GM12878 (cell line): Measurements from ENCODE around the gene NSUN2. TPM values are rescaled to one million over a fixed set of nuclear protein-coding genes. Genes with fewer than 3 reads are reported as not detected.

ENCODE experiments used
- ATAC-seq: fragments of 200-7000 bp; cut with Tn5 transposase; 3 replicates; pipeline ENCODE4 v1.9.1; 2020; ENCODE audit warnings: mild to moderate bottlenecking, moderate library complexity
- BruUV-seq: library from RNA; stranded (reverse); fragments of 400-500 nt; replicated peaks from 2 replicates; lab custom pipeline; 2021; lab: Mats Ljungman, UMichigan
- CTCF ChIA-PET: fragments of 300-600 bp; sonication (Branson Sonifier 250); formaldehyde crosslinking; extraction: SDS; loops from one replicate; lab custom pipeline; 2021; ENCODE audit warnings: inconsistent platforms; lab: Yijun Ruan, JAX
- POLR2A ChIA-PET: fragments of 350-600 bp; formaldehyde crosslinking; extraction: SDS; loops from one replicate; lab custom pipeline; 2021; ENCODE audit warnings: inconsistent platforms; lab: Charles Lee
- RAD21 ChIA-PET: fragments of 300-600 bp; sonication (Branson Sonifier 250); formaldehyde crosslinking; loops from one replicate; lab custom pipeline; 2023; ENCODE audit warnings: antibody characterized with exemption; ENCODE audit not compliant: unreplicated experiment; lab: Charles Lee
- SMC1A ChIA-PET: fragments of 300-600 bp; sonication (Branson Sonifier 250); formaldehyde crosslinking; loops from one replicate; lab custom pipeline; 2023; ENCODE audit not compliant: unreplicated experiment, uncharacterized antibody; lab: Charles Lee
- DNase-seq: peaks from one replicate; pipeline ENCODE4 v3.0.0-alpha.2; 2011; ENCODE audit warnings: low read depth, low spot score
- FAIRE-seq: peaks from 3 replicates; lab custom pipeline; 2011; peaks lifted over from hg19 to GRCh38; lab: Jason Lieb, UNC
- H2AFZ ChIP-seq: 2 replicates; pipeline ENCODE4 v1.6.0; 2011; ENCODE audit warnings: low read depth, low read length, control low read depth; ENCODE audit not compliant: control insufficient read depth
- H3K27ac ChIP-seq: 2 replicates; pipeline ENCODE4 v1.5.1; 2011; ENCODE audit warnings: control low read depth; ENCODE audit not compliant: control insufficient read depth, insufficient read depth
- H3K27me3 ChIP-seq, 2 experiments: replicated peaks in 1 of 2; 2 replicates each; pipeline versions ENCODE4 v1.6.0 to v1.6.1; 2011; ENCODE audit warnings: low read length in 1 of 2; ENCODE audit not compliant: control insufficient read depth in 2 of 2, insufficient read depth in 2 of 2
- H3K36me3 ChIP-seq, 2 experiments: 2 replicates each; pipeline ENCODE4 v1.5.1; 2011; ENCODE audit warnings: low read length in 1 of 2; ENCODE audit not compliant: control insufficient read depth in 2 of 2, insufficient read depth in 2 of 2
- H3K4me1 ChIP-seq: 2 replicates; pipeline ENCODE4 v1.6.1; 2011; ENCODE audit warnings: mild to moderate bottlenecking, low read length, moderate library complexity, mixed read lengths; ENCODE audit not compliant: control insufficient read depth, insufficient read depth
- H3K4me2 ChIP-seq: 2 replicates; pipeline ENCODE4 v1.6.0; 2011; ENCODE audit warnings: control low read depth; ENCODE audit not compliant: control insufficient read depth, insufficient read depth
- H3K4me3 ChIP-seq: fragments of 200-600 bp; sonication (generic); 2 replicates; pipeline ENCODE4 v1.5.1; 2016
- H3K79me2 ChIP-seq: 2 replicates; pipeline ENCODE4 v1.6.0; 2011; ENCODE audit warnings: low read length; ENCODE audit not compliant: control insufficient read depth, insufficient read depth
- H3K9ac ChIP-seq: 2 replicates; pipeline ENCODE4 v1.8.0; 2011; ENCODE audit warnings: low read length, control low read depth, mixed read lengths; ENCODE audit not compliant: control insufficient read depth, insufficient read depth
- H3K9me3 ChIP-seq: replicated peaks from 3 replicates; pipeline ENCODE4 v1.5.1; 2011; ENCODE audit warnings: mild to moderate bottlenecking, low read length; ENCODE audit not compliant: control insufficient read depth, insufficient read depth
- H4K20me1 ChIP-seq: 2 replicates; pipeline ENCODE4 v1.6.0; 2011; ENCODE audit not compliant: control insufficient read depth, insufficient read depth
- ASH2L ChIP-seq: fragments of 300-600, 200-600 bp; sonication (generic); IDR thresholded peaks from 2 replicates; pipeline ENCODE4 v1.6.1; 2017; ENCODE audit warnings: low read depth, mild to moderate bottlenecking, borderline replicate concordance
- BRCA1 ChIP-seq: IDR thresholded peaks from 2 replicates; pipeline ENCODE4 v1.6.1; 2011; ENCODE audit warnings: low read depth, low read length, improper control_type of control experiment
- CHD2 ChIP-seq: IDR thresholded peaks from 2 replicates; pipeline ENCODE4 v1.6.1; 2011; ENCODE audit warnings: low read depth, low read length, improper control_type of control experiment, borderline replicate concordance
- E2F4 ChIP-seq: IDR thresholded peaks from 2 replicates; pipeline ENCODE4 v1.6.1; 2012; ENCODE audit warnings: low read depth, low read length, improper control_type of control experiment
- JUNB ChIP-seq: IDR thresholded peaks from 2 replicates; pipeline ENCODE4 v1.6.1; 2016; ENCODE audit warnings: antibody characterized with exemption, mild to moderate bottlenecking
- KLF5 ChIP-seq: fragments of 450-650 bp; IDR thresholded peaks from 2 replicates; pipeline ENCODE4 v1.6.1; 2014; ENCODE audit warnings: mild to moderate bottlenecking; ENCODE audit not compliant: partially characterized antibody
- MEF2B ChIP-seq: fragments of 450-650 bp; IDR thresholded peaks from 2 replicates; pipeline ENCODE4 v1.6.1; 2018; ENCODE audit warnings: mild to moderate bottlenecking, moderate library complexity; ENCODE audit not compliant: partially characterized antibody, poor library complexity, severe bottlenecking
- MXI1 ChIP-seq: fragments of 150-350 bp; IDR thresholded peaks from 2 replicates; pipeline ENCODE4 v1.6.1; 2011; ENCODE audit warnings: low read depth, mild to moderate bottlenecking, inconsistent platforms, low read length, improper control_type of control experiment
- MYB ChIP-seq: fragments of 150-350 bp; IDR thresholded peaks from 2 replicates; pipeline ENCODE4 v1.6.1; 2014; ENCODE audit warnings: mild to moderate bottlenecking, low read depth, low read length, borderline replicate concordance
- NFYB ChIP-seq: IDR thresholded peaks from 2 replicates; pipeline ENCODE4 v1.6.1; 2011; ENCODE audit warnings: low read depth, mild to moderate bottlenecking, low read length, improper control_type of control experiment, moderate library complexity; ENCODE audit not compliant: insufficient read depth
- PAX8 ChIP-seq: fragments of 450-650 bp; IDR thresholded peaks from 2 replicates; pipeline ENCODE4 v1.6.1; 2017; ENCODE audit warnings: mild to moderate bottlenecking, moderate library complexity
- PKNOX1 ChIP-seq: fragments of 450-650 bp; IDR thresholded peaks from 2 replicates; pipeline ENCODE4 v1.6.1; 2016; ENCODE audit warnings: mild to moderate bottlenecking
- RBBP5 ChIP-seq: fragments of 200-600 bp; sonication (generic); conservative IDR thresholded peaks from 2 replicates; pipeline ENCODE4 v1.6.1; 2016
- RELA ChIP-seq: fragments of 450-650 bp; IDR thresholded peaks from 2 replicates; pipeline ENCODE4 v1.8.0; 2014; ENCODE audit warnings: borderline replicate concordance; ENCODE audit not compliant: partially characterized antibody
- SIN3A ChIP-seq: IDR thresholded peaks from 2 replicates; pipeline ENCODE4 v1.6.1; 2012; ENCODE audit warnings: low read depth, low read length, improper control_type of control experiment
- SP1 ChIP-seq: IDR thresholded peaks from one replicate; pipeline ENCODE4 v1.6.1; 2011; ENCODE audit warnings: low read depth, low read length
- SUZ12 ChIP-seq: fragments of 200-600 bp; sonication (generic); IDR thresholded peaks from one replicate; pipeline ENCODE4 v1.6.1; 2018; ENCODE audit warnings: antibody characterized with exemption, mild to moderate bottlenecking; ENCODE audit not compliant: unreplicated experiment
- TAF1 ChIP-seq: IDR thresholded peaks from 2 replicates; pipeline ENCODE4 v1.6.1; 2011; ENCODE audit warnings: mild to moderate bottlenecking, low read depth, low read length, borderline replicate concordance
- TCF12 ChIP-seq: IDR thresholded peaks from 2 replicates; pipeline ENCODE4 v1.6.1; 2011; ENCODE audit warnings: low read depth, mild to moderate bottlenecking, low read length
- ZZZ3 ChIP-seq: IDR thresholded peaks from 2 replicates; pipeline ENCODE4 v1.6.1; 2011; ENCODE audit warnings: low read depth; ENCODE audit not compliant: control insufficient read depth, insufficient read length
- WGBS: methylation state at CpG from one replicate; pipeline ENCODE4 v1.1.6; 2016; ENCODE audit warnings: low lambda C conversion rate; ENCODE audit not compliant: insufficient replicate concordance, insufficient coverage; ENCODE audit errors: missing lambda C conversion rate; 5-methylcytosine and 5-hydroxymethylcytosine counted together
- in situ Hi-C: fragments of 300-500 bp; cut with MboI; formaldehyde crosslinking; loops from 9 replicates; pipeline ENCODE4 v1.14.3; 2018; ENCODE audit warnings: mixed read lengths
- intact Hi-C: fragments of 100-400 bp; cut with micrococcal nuclease; formaldehyde crosslinking; loops from one replicate; pipeline ENCODE4 v1.14.2; 2022; ENCODE audit not compliant: unreplicated experiment
- polyA plus RNA-seq, 11 experiments: library from polyadenylated mRNA; depleted of rRNA in 4 of 11; unstranded in 6 of 11; stranded (reverse) in 5 of 11; fragments of >200 nt; fragmentation: Nextera tagmentation in 4 of 11; fragmentation: Illumina TruSeq in 1 of 11; extraction: Ambion mirVana in 4 of 11; extraction: Trizol in 1 of 11; gene quantifications; 1 replicate in 1 of 11; 2 replicates in 10 of 11; pipeline versions ENCODE4 v1.2.1 to v1.2.3, GENCODE V29; 2011 to 2016; ENCODE audit warnings: inconsistent platforms in 2 of 11, missing spikeins in 2 of 11, low read depth in 1 of 11
- total RNA-seq, 4 experiments: library from RNA; depleted of rRNA in 3 of 4; stranded (reverse); fragments of >200 nt in 3 of 4; fragmentation: Illumina TruSeq in 1 of 4; extraction: Trizol in 1 of 4; gene quantifications; 2 replicates each; pipeline versions ENCODE4 v1.2.1 to v1.2.3, GENCODE V29; 2013 to 2021

The NSUN2 gene
- total and polyA plus RNA-seq, 10 of the 15 experiments (the other 5 are each of a cell fraction or from before 2014, with no cell fraction given) = 8.0 to 112 (median 91.1) TPM

DNA sequence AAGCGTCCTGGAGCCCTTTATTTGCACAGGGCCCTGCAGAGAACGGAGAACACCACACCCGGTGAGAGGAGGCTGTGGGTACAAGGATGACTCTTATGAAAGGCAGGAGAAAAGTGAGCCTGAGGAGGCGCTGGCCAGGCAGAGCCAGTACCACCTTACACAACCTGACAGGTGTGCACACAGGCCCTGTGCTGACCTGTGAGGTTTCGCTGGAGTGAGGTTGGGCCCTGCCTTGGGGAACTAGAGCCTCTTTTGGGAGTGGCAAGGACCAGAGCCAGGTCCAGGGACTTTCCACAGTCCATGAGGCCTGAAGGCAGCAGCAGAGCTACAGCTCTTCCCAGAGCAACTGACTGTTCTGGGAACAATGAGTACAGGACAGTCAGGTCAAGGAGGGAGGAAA, 3.4 kb upstream of the NSUN2 start:
- RAD21 ChIA-PET = interaction anchor here (1.0 kb wide), 1 partner anchor 77 kb away, joined by 3 read pairs; the partner anchor contains the start of gene TENT4A
- FAIRE-seq (no peak), DNase-seq (no peak), ATAC-seq (no peak)
- peaks cover 33% of the 10 kb centered on the region for H3K79me2 ChIP-seq
- no peak overlapping the region for H3K27ac ChIP-seq
- H3K4me1 ChIP-seq = peaks cover 2% of the 10 kb centered on the region; the same call in 1 of the 2 replicates
- H3K9me3 ChIP-seq = no peaks in the 10 kb centered on the region; the same call in 2 of the 3 replicates
- H3K9ac ChIP-seq = no peak overlapping the region
- BruUV-seq = no TSS peak
- TF ChIP-seq ASH2L = no peak
- TF ChIP-seq SP1 = no peak
- no peak for TF ChIP-seq PKNOX1
- TF ChIP-seq JUNB = no peak
- TF ChIP-seq E2F4 = no peak
- TF ChIP-seq MYB = no peak
- TF ChIP-seq BRCA1 = no peak
- TF ChIP-seq SIN3A = no peak
- no peak for TF ChIP-seq SUZ12
- TF ChIP-seq MXI1 = no peak
- no peak for TF ChIP-seq RBBP5
- no peak for TF ChIP-seq CHD2
- no peak for TF ChIP-seq TAF1
- TF ChIP-seq PAX8 = no peak
- no peak for TF ChIP-seq MEF2B
- no peak for TF ChIP-seq RELA
- TF ChIP-seq KLF5 = no peak
- TF ChIP-seq NFYB = no peak
- TF ChIP-seq TCF12 = no peak
- TF ChIP-seq ZZZ3 = no peak
- H3K27me3 ChIP-seq = no peaks in the 10 kb centered on the region
- H4K20me1 ChIP-seq = no peaks in the 10 kb centered on the region; the same call in 1 of the 2 replicates
- peak overlapping the region; percentile 3; the same call in 1 of the 2 replicates for H3K4me2 ChIP-seq
- 42% methylated on average over 5 of the region's 5 CpGs for WGBS
- H2AFZ ChIP-seq = no peak overlapping the region
- intact Hi-C loops = no loop called here
- H3K4me3 ChIP-seq = no peak overlapping the region
- in situ Hi-C loops = no loop called here
- H3K36me3 ChIP-seq = peaks cover 0 to 3% of the 10 kb centered on the region in 2 experiments; a peak in 1 of 4 replicates
- SMC1A ChIA-PET = interaction anchor here (0.9 to 2.4 kb wide), 4 partner anchors 15 to 109 kb away, joined by 3 to 10 read pairs (median 4); no protein-coding TSS in a partner anchor
- POLR2A ChIA-PET = interaction anchor here (0.8 to 1.8 kb wide), 3 partner anchors 15 to 104 kb away, joined by 3 to 6 read pairs (median 5); no protein-coding TSS in a partner anchor
- CTCF ChIA-PET = interaction anchor here (2.0 kb wide), 1 partner anchor 109 kb away, joined by 8 read pairs; no protein-coding TSS in a partner anchor
